GM12872 (cell line): Measurements from ENCODE around the gene ADORA2A.

Experiments used
- CTCF ChIP-seq: IDR thresholded peaks from 3 replicates; pipeline ENCODE4 v1.5.1; 2011; ENCODE audit warnings: low read depth, mild to moderate bottlenecking, low read length, moderate library complexity; ENCODE audit not compliant: insufficient read depth

Gene ADORA2A

GRCh38 chr22:24420072-24420976, 7.1 kb upstream of the ADORA2A start:
- TF ChIP-seq CTCF: no peak

- TF ChIP-seq CTCF: no peak
These were observed 6.4 kb upstream of the ADORA2A start for GRCh38 chr22:24420977-24421343.

GRCh38 chr22:24421428-24421931, 5.9 kb upstream of the ADORA2A start:
- peak; percentile 48 for TF ChIP-seq CTCF

GRCh38 chr22:24422102-24422665, 5.2 kb upstream of the ADORA2A start:
- no peak for TF ChIP-seq CTCF

GRCh38 chr22:24423519-24424000, 3.8 kb upstream of the ADORA2A start:
- TF ChIP-seq CTCF: peak; percentile 66; the same call in 2 of the 3 replicates

GRCh38 chr22:24424001-24424900, 3.1 kb upstream of the ADORA2A start:
- TF ChIP-seq CTCF: no peak
